ENCODE results near the gene PFDN6. TPM values are rescaled to one million over a fixed set of nuclear protein-coding genes. Genes with fewer than 3 reads are reported as not detected.

Gene PFDN6
- polyA plus RNA-seq, 1 donor (not counting 4 experiments of a cell fraction or from before 2014, with no cell fraction given), result 106 TPM

GRCh38 chr6:33314943-33315792 is 25.8 kb downstream of the PFDN6 start:
- peak overlapping the region; percentile 69 to 95 (median 95) for H3K4me3 ChIP-seq (ENCODE audit: control insufficient read depth in 2 of 3, extremely low read depth in 1 of 3, insufficient read depth in 2 of 3, low read depth in 1 of 3, low read length in 3 of 3)
- H3K27ac ChIP-seq (ENCODE audit: control insufficient read depth, insufficient read depth, low read length), result peak overlapping the region; percentile 96
- peaks cover 31% of the 10 kb centered on the region for H3K4me1 ChIP-seq (ENCODE audit: control insufficient read depth, extremely low read depth, insufficient read depth, low read length)
- peak overlapping the region; percentile 5 for H2AFZ ChIP-seq (ENCODE audit: control insufficient read depth, low read length)
- peak overlapping the region; percentile 76 for H3K4me2 ChIP-seq (ENCODE audit: control insufficient read depth, extremely low read depth, insufficient read depth, low read depth, low read length)
- H3K9me1 ChIP-seq (ENCODE audit: control insufficient read depth, extremely low read depth, insufficient read depth, low read length), result no peaks in the 10 kb centered on the region
- no peaks in the 10 kb centered on the region for H4K20me1 ChIP-seq (ENCODE audit: control insufficient read depth, extremely low read depth, insufficient read depth, low read length)
- DNase-seq (ENCODE audit: low read depth, low spot score) (no peak), FAIRE-seq (no peak)
- H3K27me3 ChIP-seq (ENCODE audit: control insufficient read depth, extremely low read depth, insufficient read depth, low read length), result no peaks in the 10 kb centered on the region
- H3K36me3 ChIP-seq (ENCODE audit: control insufficient read depth in 2 of 2, extremely low read depth in 1 of 2, insufficient read depth in 2 of 2, low read length in 2 of 2), result peaks cover 22% of the 10 kb centered on the region in 2 experiments
- no peaks in the 10 kb centered on the region for H3K9me3 ChIP-seq (ENCODE audit: control insufficient read depth, low read depth, low read length)
- TF ChIP-seq CTCF (optimal IDR thresholded peaks at IDR 0.05 in 1 of 3, IDR thresholded peaks at IDR 0.05 in 1 of 3, conservative IDR thresholded peaks at IDR 0.05 in 1 of 3; ENCODE audit: extremely low read depth in 1 of 3, insufficient read depth in 2 of 3, low read length in 3 of 3), result no peak
- no peak for TF ChIP-seq EZH2 (IDR thresholded peaks at IDR 0.05; ENCODE audit: low read length)
- peaks cover 52% of the 10 kb centered on the region for H3K79me2 ChIP-seq (ENCODE audit: control insufficient read depth, insufficient read depth, low read length)
- dilution Hi-C loops (cut with MboI; ENCODE audit: extremely low pct_ligation_motif_present, low sequenced_read_pairs), result no loop called here
- H3K9ac ChIP-seq (ENCODE audit: control insufficient read depth, extremely low read depth, insufficient read depth, low read length), result peak overlapping the region; percentile 99

GRCh38 chr6:33315793-33316602 is 26.6 kb downstream of the PFDN6 start:
- Histone ChIP-seq H3K27ac (ENCODE audit: control insufficient read depth, insufficient read depth, low read length) (no peak overlapping the region), H3K9me3 (ENCODE audit: control insufficient read depth, low read depth, low read length) (no peaks in the 10 kb centered on the region), H3K4me1 (ENCODE audit: control insufficient read depth, extremely low read depth, insufficient read depth, low read length) (peaks cover 39% of the 10 kb centered on the region), H3K36me3 (ENCODE audit: control insufficient read depth in 2 of 2, extremely low read depth in 1 of 2, insufficient read depth in 2 of 2, low read length in 2 of 2) (peaks cover 22 to 28% of the 10 kb centered on the region in 2 experiments), H3K79me2 (ENCODE audit: control insufficient read depth, insufficient read depth, low read length) (peaks cover 50% of the 10 kb centered on the region), H2AFZ (ENCODE audit: control insufficient read depth, low read length) (no peak overlapping the region), H3K9me1 (ENCODE audit: control insufficient read depth, extremely low read depth, insufficient read depth, low read length) (no peaks in the 10 kb centered on the region), H3K9ac (ENCODE audit: control insufficient read depth, extremely low read depth, insufficient read depth, low read length) (no peak overlapping the region), H3K4me2 (ENCODE audit: control insufficient read depth, extremely low read depth, insufficient read depth, low read depth, low read length) (no peak overlapping the region), H3K4me3 (ENCODE audit: control insufficient read depth in 2 of 3, extremely low read depth in 1 of 3, insufficient read depth in 2 of 3, low read depth in 1 of 3, low read length in 3 of 3) (no peak overlapping the region), H3K27me3 (ENCODE audit: control insufficient read depth, extremely low read depth, insufficient read depth, low read length) (no peaks in the 10 kb centered on the region), H4K20me1 (ENCODE audit: control insufficient read depth, extremely low read depth, insufficient read depth, low read length) (no peaks in the 10 kb centered on the region)
- TF ChIP-seq EZH2 (IDR thresholded peaks at IDR 0.05; ENCODE audit: low read length) (no peak), CTCF (optimal IDR thresholded peaks at IDR 0.05 in 1 of 3, IDR thresholded peaks at IDR 0.05 in 1 of 3, conservative IDR thresholded peaks at IDR 0.05 in 1 of 3; ENCODE audit: extremely low read depth in 1 of 3, insufficient read depth in 2 of 3, low read length in 3 of 3) (no peak)
- FAIRE-seq, result no peak
- DNase-seq (ENCODE audit: low read depth, low spot score), result no peak
- dilution Hi-C loops (cut with MboI; ENCODE audit: extremely low pct_ligation_motif_present, low sequenced_read_pairs), result no loop called here
